GM21367 (cell line): Measurements from ENCODE around the gene CNPPD1.

Experiments
- ATAC-seq: cut with Tn5 transposase; IDR thresholded peaks from one replicate; pipeline ENCODE4 v1.9.1; 2021; ENCODE audit not compliant: unreplicated experiment

CNPPD1 gene

DNA sequence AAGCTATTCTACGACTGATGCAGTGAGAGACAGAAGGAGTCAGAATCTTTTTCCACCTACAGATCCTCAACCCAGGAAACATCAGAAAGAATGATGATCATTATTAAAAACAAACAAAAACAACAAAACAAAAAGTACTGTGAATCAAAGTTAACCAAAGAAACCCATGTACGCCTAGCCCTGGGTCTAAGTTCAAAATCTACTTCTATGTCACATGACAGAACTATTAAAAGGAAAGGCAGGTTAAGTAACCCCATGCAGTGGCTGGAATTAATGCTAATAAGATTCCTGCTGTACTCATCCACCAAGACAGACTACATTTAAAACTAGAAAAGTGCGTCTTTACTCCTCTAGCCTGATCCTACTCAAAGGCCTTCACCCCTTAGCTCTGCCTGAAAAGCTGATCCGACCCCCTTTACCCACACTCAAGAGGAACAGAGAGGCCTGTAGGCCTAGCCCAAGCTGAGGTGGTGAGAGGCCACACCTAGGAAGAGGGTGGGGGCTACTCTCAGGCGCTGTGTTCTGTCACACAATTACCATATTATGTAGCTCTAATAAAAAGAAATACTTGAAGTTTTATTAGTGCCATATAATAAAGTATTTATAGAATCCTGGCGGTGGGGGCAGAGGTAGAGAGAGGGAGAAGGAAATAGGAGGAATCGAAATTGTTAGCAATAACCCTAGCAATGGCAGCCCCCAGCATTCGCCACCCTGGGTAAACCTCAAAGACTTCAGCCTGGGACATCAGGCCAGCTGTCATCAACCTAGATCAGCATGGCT is 53.2 kb downstream of the CNPPD1 start:
- no peak for ATAC-seq

DNA sequence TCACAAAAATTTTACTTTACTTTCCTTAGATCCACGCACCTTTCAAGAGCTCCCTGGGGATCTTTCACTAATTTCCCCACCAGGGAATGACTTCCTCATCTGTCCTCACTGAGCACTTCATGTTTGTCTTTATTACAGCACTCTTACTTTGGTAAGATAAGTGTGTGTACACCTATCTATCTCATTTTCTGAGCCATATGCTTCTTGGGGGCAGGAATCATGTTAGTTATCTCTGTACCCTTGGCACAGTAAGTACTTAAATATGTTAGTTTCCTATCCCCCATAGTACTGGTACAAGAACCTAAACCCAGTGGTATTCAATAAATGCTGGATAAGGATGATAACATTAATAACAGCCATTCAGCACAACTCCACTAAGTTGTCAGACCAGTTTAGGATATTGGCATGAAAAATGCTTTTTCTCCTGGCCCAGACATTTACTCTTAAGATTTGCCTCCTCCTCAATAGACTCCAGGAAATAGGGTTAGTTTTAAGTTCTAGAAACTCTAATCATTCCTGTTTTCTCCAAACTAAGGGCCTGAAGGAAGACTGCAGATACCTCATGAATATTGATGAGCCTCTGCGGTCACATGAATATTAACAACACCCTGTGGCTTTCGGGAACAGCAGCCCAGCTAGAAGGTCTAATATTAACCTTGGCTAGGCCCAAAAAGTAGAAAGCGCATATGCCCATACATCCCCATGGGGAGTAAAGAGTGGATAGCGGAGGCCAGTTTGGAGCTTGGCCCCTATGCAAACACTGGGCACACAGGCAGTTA is 54.3 kb downstream of the CNPPD1 start:
- ATAC-seq = no peak
